GM18507 (cell line): ENCODE measurements around the gene GNL3.
A peak's percentile ranks its signal among the peaks of the same experiment; 100 is the strongest.

Experiments used
- DNase-seq: peaks from one replicate; pipeline ENCODE4 v3.0.0; 2011; ENCODE audit warnings: low read depth; ENCODE audit not compliant: insufficient read length; ENCODE audit errors: extremely low spot score
- FAIRE-seq: peaks from 2 replicates; lab custom pipeline; 2011; peaks lifted over from hg19 to GRCh38; lab: Jason Lieb, UNC

The GNL3 gene

GRCh38 chr3:52683611-52684010, 2.2 kb upstream of the GNL3 start:
- FAIRE-seq: no peak
- DNase-seq: no peak

- FAIRE-seq (no peak), DNase-seq (no peak)
Measured at GRCh38 chr3:52684184-52684583, 1.6 kb upstream of the GNL3 start.

GRCh38 chr3:52685285-52685708, 535 bp upstream of the GNL3 start:
- DNase-seq (peak; percentile 78), FAIRE-seq (no peak)

- no peak for FAIRE-seq
Measured at GRCh38 chr3:52688266-52688665, 2.4 kb downstream of the GNL3 start.

GRCh38 chr3:52689151-52689550, 3.3 kb downstream of the GNL3 start:
- FAIRE-seq (no peak), DNase-seq (no peak)

More at GRCh38 chr3:52688266-52688665, 2.4 kb downstream of the GNL3 start:
- no peak for DNase-seq

GRCh38 chr3:52690560-52690959, 4.7 kb downstream of the GNL3 start:
- DNase-seq (no peak), FAIRE-seq (no peak)

- FAIRE-seq (no peak), DNase-seq (no peak)
Measured at GRCh38 chr3:52693071-52693470, 7.2 kb downstream of the GNL3 start.

GRCh38 chr3:52694528-52695189, 8.8 kb downstream of the GNL3 start:
- no peak for FAIRE-seq
- DNase-seq: no peak

- no peak for FAIRE-seq
- DNase-seq: no peak
Measured at GRCh38 chr3:52695798-52696671, 10.2 kb downstream of the GNL3 start.

GRCh38 chr3:52696830-52697631, 11.2 kb downstream of the GNL3 start:
- no peak for DNase-seq
- peak; percentile 18 for FAIRE-seq

- FAIRE-seq (no peak), DNase-seq (no peak)
Measured at GRCh38 chr3:52697632-52697965, 11.8 kb downstream of the GNL3 start.

GRCh38 chr3:52703341-52703740, 17.5 kb downstream of the GNL3 start:
- no peak for DNase-seq
- FAIRE-seq: no peak

- FAIRE-seq: no peak
- no peak for DNase-seq
Measured at GRCh38 chr3:52704611-52705437, 19.0 kb downstream of the GNL3 start.

- FAIRE-seq (no peak), DNase-seq (no peak)
Measured at GRCh38 chr3:52705438-52705687, 19.5 kb downstream of the GNL3 start.

- DNase-seq: peak; percentile 71
- peak; percentile 62 for FAIRE-seq
Measured at GRCh38 chr3:52705688-52706686, 20.2 kb downstream of the GNL3 start, which contains the start of the genes GLT8D1 and SPCS1. TSS of gene GLT8D1 (minus strand) at chr3:52705791. CDS start at chr3:52700460, 5,331 bp downstream. TSS of gene SPCS1 (plus strand) at chr3:52706106. CDS start at chr3:52706247, 141 bp downstream.

- FAIRE-seq: no peak
- no peak for DNase-seq
Measured at GRCh38 chr3:52707585-52707984, 21.8 kb downstream of the GNL3 start.

- DNase-seq: no peak
- peak; percentile 61 for FAIRE-seq
Measured at GRCh38 chr3:52710512-52710911, 24.7 kb downstream of the GNL3 start.
